ENCODE data around the gene ITFG1.
"Not testable (repeated sequence)": the region's sequence is repeated elsewhere in the genome, so short reads cannot be mapped to it uniquely, and the experiment has no call there.

ITFG1 gene

GRCh38 chr16:47363761-47364160 lies 97.1 kb downstream of the ITFG1 start:
- H3K4me3 ChIP-seq (ENCODE audit: low read length), result no peak overlapping the region
- no peak for DNase-seq (ENCODE audit: low read depth, low spot score)

DNA sequence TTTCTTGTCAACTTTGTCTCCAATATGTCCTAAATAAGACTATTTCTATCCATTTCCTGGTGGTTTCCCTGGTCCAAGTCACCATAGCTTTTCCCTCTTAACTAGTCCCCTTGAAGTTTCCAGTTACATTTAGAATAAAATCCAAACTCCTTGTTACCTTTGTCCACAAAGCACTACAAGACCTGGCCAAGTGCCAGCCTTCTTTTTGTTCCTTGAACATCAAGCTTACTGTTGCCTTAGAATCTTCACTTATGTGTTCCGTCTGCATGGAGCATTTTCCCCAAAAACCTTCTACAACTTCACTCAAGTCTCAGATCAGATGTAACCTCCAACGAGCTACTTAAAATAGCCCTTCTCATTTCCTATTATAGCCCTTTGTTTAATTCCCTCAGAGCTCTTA lies 101.4 kb downstream of the ITFG1 start:
- H3K4me3 ChIP-seq (ENCODE audit: low read length), result no peak overlapping the region
- DNase-seq (ENCODE audit: low read depth, low spot score), result no peak

GRCh38 chr16:47358816-47359215 lies 102.0 kb downstream of the ITFG1 start:
- no peak overlapping the region for H3K4me3 ChIP-seq (ENCODE audit: low read length)
- DNase-seq (ENCODE audit: low read depth, low spot score), result no peak

GRCh38 chr16:47349029-47349428 lies 111.8 kb downstream of the ITFG1 start:
- DNase-seq (ENCODE audit: low read depth, low spot score); H3K4me3 ChIP-seq (ENCODE audit: low read length): not testable (repeated sequence)

GRCh38 chr16:47347021-47347696 lies 113.7 kb downstream of the ITFG1 start:
- not testable (repeated sequence) for DNase-seq (ENCODE audit: low read depth, low spot score); H3K4me3 ChIP-seq (ENCODE audit: low read length)

- no peak overlapping the region for H3K4me3 ChIP-seq (ENCODE audit: low read length)
- DNase-seq (ENCODE audit: low read depth, low spot score), result no peak
Measured at GRCh38 chr16:47342055-47342454, 118.8 kb downstream of the ITFG1 start.

DNA sequence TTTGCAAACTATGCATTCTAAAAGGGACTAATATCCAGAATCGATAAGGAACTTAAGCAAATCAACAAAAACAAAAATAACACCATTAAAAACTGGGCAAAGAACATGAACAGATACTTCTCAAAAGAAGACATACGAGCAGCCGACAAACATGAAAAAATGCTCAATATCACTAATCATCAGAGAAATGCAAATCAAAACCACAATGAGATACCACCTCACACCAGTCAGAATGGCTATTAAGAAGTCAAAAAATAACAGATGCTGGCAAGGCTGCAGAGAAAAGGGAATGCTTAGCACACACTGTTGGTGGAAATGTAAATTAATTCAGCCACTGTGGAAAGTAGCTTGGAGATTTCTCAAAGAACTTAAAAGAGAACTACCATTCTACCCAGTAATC lies 130.3 kb downstream of the ITFG1 start:
- not testable (repeated sequence) for DNase-seq (ENCODE audit: low read depth, low spot score); H3K4me3 ChIP-seq (ENCODE audit: low read length)

GRCh38 chr16:47324309-47324708 lies 136.6 kb downstream of the ITFG1 start:
- not testable (repeated sequence) for H3K4me3 ChIP-seq (ENCODE audit: low read length); DNase-seq (ENCODE audit: low read depth, low spot score)

- no peak overlapping the region for H3K4me3 ChIP-seq (ENCODE audit: low read length)
- DNase-seq (ENCODE audit: low read depth, low spot score), result no peak
Measured at GRCh38 chr16:47323241-47323640, 137.6 kb downstream of the ITFG1 start.

DNA sequence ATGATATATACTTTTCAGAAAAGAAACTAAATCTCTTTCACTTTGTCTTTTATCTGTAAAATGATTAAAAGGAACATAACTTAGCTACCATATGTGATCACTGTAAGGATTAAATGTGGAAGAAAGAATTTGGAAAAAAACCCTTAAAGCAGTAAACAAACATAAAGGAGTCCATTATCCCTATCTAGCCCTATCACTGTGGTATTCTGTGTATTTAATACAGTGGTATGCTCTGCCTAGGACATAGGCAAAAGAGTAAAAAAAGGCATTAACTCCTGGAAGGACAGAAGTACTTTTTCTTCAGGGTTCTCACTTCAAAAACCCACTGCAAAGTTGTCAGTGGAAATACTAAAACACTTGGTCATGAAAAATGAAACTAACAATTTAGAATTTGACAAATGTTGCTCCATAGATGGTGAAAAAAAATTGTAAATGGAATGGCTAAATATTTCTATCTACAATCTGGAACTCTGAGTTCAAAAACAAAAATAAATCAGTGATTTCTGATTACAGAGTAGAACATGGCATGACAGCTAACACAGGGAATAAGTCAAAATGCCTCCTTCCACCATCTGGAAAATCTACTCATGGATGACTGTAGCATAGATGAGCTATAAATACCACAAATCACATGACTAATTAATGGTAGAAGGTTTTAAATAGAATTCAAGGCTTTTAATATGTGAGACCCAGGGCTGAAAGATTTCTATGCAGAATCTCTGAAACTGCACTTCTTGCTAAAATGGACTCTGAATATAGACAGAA lies 140.1 kb downstream of the ITFG1 start:
- DNase-seq (ENCODE audit: low read depth, low spot score), result no peak
- no peak overlapping the region for H3K4me3 ChIP-seq (ENCODE audit: low read length)

DNA sequence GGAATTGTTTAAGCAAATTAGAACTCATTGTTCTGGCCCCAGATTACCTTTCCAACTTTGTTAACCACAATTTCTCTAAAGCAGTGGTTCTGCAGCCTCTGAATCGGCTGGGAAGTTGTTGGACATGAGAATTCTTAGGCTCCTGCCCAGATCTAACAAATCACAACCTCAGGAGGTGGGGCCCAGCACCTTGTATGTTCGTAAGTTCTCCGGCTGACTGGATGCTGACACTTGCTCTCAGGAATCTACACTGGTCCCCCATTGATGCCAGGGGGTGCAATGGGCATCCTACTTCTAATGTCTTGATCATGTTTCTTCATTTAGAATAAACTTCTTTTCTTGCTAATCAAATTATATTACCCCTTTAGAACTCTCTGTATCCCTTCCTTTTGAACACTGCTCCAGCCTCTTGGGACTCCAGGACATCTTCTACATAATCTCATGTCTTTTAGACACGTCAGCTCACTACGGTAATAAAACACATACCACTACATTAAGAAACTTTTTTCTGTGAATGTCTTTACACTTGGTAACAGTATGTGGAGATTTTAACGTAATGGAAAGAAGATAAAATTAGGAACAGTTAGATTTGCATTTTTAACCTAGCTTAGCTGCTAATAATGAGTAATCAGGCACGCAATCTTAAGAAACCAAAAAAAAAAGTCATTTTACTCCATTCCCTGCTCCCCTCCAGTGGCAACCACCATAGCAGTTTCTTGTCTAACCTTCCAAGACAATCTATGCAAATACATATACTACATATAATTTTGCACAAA lies 143.2 kb downstream of the ITFG1 start:
- no peak for DNase-seq (ENCODE audit: low read depth, low spot score)
- no peak overlapping the region for H3K4me3 ChIP-seq (ENCODE audit: low read length)

- H3K4me3 ChIP-seq (ENCODE audit: low read length), result no peak overlapping the region
- no peak for DNase-seq (ENCODE audit: low read depth, low spot score)
Measured at GRCh38 chr16:47316442-47317015, 144.3 kb downstream of the ITFG1 start.

- no peak for DNase-seq (ENCODE audit: low read depth, low spot score)
- H3K4me3 ChIP-seq (ENCODE audit: low read length), result no peak overlapping the region
Measured at GRCh38 chr16:47311738-47312505, 148.9 kb downstream of the ITFG1 start.

- no peak overlapping the region for H3K4me3 ChIP-seq (ENCODE audit: low read length)
- DNase-seq (ENCODE audit: low read depth, low spot score), result no peak
Measured at GRCh38 chr16:47310792-47311211, 150.1 kb downstream of the ITFG1 start.

DNA sequence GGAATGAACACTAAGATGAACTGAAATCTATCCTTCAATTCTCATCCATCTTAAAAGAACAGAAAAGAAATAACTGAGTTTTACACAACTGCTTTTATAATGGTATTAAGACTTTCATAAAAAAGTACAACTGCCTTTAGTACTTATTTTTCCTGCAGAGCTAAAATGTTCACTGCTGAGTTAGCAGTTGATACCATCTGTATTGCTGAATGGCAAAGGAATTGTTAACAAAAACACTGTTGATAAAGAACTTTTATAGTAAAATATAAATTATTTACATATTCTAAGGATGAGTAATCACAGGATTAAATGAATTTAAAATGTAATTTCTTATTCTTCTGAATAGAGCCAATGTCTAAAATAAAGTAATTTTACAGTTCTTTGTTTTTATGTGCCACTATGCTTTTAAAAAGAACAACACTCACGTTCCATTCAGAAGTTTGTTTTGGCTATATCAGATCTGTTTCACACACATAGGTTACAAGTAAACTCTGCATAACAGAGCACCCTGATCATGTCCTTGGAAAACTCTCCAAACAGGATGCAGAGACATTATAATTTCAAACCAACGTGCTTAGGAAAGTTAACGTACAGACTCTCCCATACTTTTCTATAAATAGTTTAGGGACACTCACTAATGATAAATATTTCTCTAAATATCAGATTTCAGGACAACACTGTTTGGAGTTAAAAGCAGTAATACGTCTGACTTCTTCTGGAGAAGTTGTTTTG lies 151.1 kb downstream of the ITFG1 start:
- H3K4me3 ChIP-seq (ENCODE audit: low read length), result no peak overlapping the region
- DNase-seq (ENCODE audit: low read depth, low spot score), result no peak

DNA sequence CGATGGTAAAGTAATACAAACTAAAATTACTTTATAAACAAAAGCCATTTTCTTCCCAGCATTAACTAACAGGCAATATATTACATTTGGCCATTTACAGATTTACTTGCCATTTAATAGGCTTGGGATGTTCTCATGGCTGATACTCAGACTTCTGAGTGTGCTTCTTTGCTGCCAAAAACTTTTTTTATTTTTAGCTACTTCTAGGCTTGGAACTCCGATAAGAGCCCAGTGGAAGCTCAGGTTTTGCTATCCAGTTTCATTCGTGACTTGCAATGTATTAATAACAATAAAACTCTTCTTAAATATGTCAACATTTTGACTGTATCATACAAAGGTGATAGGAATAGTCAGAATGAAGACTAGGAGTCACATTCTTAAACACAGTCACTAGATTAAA lies 152.3 kb downstream of the ITFG1 start:
- DNase-seq (ENCODE audit: low read depth, low spot score), result no peak
- H3K4me3 ChIP-seq (ENCODE audit: low read length), result no peak overlapping the region

- no peak overlapping the region for H3K4me3 ChIP-seq (ENCODE audit: low read length)
- no peak for DNase-seq (ENCODE audit: low read depth, low spot score)
Measured at GRCh38 chr16:47304563-47304962, 156.3 kb downstream of the ITFG1 start.

GRCh38 chr16:47299587-47299986 lies 161.3 kb downstream of the ITFG1 start:
- DNase-seq (ENCODE audit: low read depth, low spot score), result no peak
- H3K4me3 ChIP-seq (ENCODE audit: low read length), result no peak overlapping the region
